Smooth muscle cell (in vitro differentiated cells): ENCODE results near the gene ALPK3. TPM values are rescaled to one million over a fixed set of nuclear protein-coding genes. Genes with fewer than 3 reads are reported as not detected.
A peak's percentile ranks its signal among the peaks of the same experiment; 100 is the strongest.

Experiments
- DNase-seq: peaks from one replicate; lab custom pipeline; 2025; ENCODE audit not compliant: unreplicated experiment; lab: John Stamatoyannopoulos, UW
- H2AFZ ChIP-seq: fragments of 200-600 bp; sonication (generic); 2 replicates; pipeline ENCODE4 v1.6.0; 2016; ENCODE audit warnings: antibody characterized with exemption, low read depth, mild to moderate bottlenecking
- H3F3A ChIP-seq: fragments of 200-600 bp; sonication (generic); 2 replicates; pipeline ENCODE4 v1.6.0; 2017; ENCODE audit warnings: antibody characterized with exemption, low read depth
- H3K27ac ChIP-seq: fragments of 200-600 bp; sonication (generic); 2 replicates; pipeline ENCODE4 v1.5.1; 2016; ENCODE audit warnings: low read depth, mild to moderate bottlenecking
- H3K27me3 ChIP-seq: fragments of 200-600 bp; sonication (generic); 2 replicates; pipeline ENCODE4 v1.6.1; 2016; ENCODE audit warnings: low read depth, mild to moderate bottlenecking
- H3K36me3 ChIP-seq: fragments of 200-600 bp; sonication (generic); 2 replicates; pipeline ENCODE4 v1.5.1; 2016; ENCODE audit warnings: low read depth
- H3K4me1 ChIP-seq: fragments of 200-600 bp; sonication (generic); 2 replicates; pipeline ENCODE4 v1.5.1; 2016; ENCODE audit warnings: low read depth
- H3K4me2 ChIP-seq: fragments of 200-600 bp; sonication (generic); 2 replicates; pipeline ENCODE4 v1.6.0; 2016; ENCODE audit warnings: mild to moderate bottlenecking
- H3K4me3 ChIP-seq: fragments of 200-600 bp; sonication (generic); 2 replicates; pipeline ENCODE4 v1.5.1; 2016; ENCODE audit warnings: mild to moderate bottlenecking
- H3K79me2 ChIP-seq: fragments of 200-600 bp; sonication (generic); 2 replicates; pipeline ENCODE4 v1.6.0; 2016; ENCODE audit warnings: low read depth, mild to moderate bottlenecking
- H3K9ac ChIP-seq: fragments of 200-600 bp; sonication (generic); 2 replicates; pipeline ENCODE4 v1.6.0; 2016; ENCODE audit warnings: low read depth
- H3K9me3 ChIP-seq: fragments of 200-600 bp; sonication (generic); replicated peaks from 2 replicates; pipeline ENCODE4 v1.5.1; 2016; ENCODE audit warnings: low read depth
- H4K20me1 ChIP-seq: fragments of 200-600 bp; sonication (generic); 2 replicates; pipeline ENCODE4 v1.6.0; 2016; ENCODE audit warnings: low read depth
- whole genome bisulfite sequencing: methylation state at CpG from one replicate; pipeline ENCODE4 v1.1.7; 2016; ENCODE audit warnings: low lambda C conversion rate; 5-methylcytosine and 5-hydroxymethylcytosine counted together
- polyA plus RNA-seq: library from polyadenylated mRNA; unstranded; fragments of >200 nt; fragmentation: Nextera tagmentation; extraction: Ambion mirVana; gene quantifications from 2 replicates; pipeline ENCODE4 v1.2.1, GENCODE V29; 2016
- total RNA-seq: library from RNA; depleted of rRNA; stranded (reverse); fragments of >200 nt; gene quantifications from 2 replicates; pipeline ENCODE4 v1.2.3, GENCODE V29; 2014
- TF ChIP-seq, protein P1 (sequence below): fragments of 200-600 bp; sonication (generic); IDR thresholded peaks from 2 replicates; pipeline ENCODE4 v1.5.1; 2017; ENCODE audit warnings: borderline replicate concordance, mild to moderate bottlenecking, antibody characterized with exemption; ENCODE audit not compliant: insufficient read depth, poor library complexity, severe bottlenecking

ALPK3 gene
- total and polyA plus RNA-seq, 2 experiments from 2014 or later = 3.5 to 18.8 TPM

DNA sequence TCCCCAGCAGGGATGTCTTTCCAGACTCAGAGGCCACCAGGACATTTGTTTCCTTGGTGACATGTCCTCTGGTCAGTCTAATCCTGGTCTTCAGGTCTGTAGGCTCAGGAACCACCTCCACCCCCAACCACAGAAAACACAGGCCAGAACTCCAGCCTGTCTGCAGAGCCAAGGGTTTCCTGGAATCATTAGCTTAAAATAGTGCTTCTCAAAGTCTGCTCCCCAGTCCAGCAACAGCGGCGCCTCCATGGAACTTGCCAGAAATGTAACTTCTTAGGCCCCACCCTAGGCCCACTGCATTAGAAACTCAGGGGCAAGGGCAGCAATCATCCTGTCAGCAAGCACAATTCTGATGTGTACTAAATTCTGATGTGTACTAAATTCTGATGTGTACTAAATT lies 87.3 kb downstream of the ALPK3 start:
- no peaks in the 10 kb centered on the region for H3F3A ChIP-seq
- H3K9ac ChIP-seq = no peak overlapping the region
- no peaks in the 10 kb centered on the region for H4K20me1 ChIP-seq
- H3K4me3 ChIP-seq = no peak overlapping the region
- H3K9me3 ChIP-seq = no peaks in the 10 kb centered on the region
- TF ChIP-seq, protein P1, sequence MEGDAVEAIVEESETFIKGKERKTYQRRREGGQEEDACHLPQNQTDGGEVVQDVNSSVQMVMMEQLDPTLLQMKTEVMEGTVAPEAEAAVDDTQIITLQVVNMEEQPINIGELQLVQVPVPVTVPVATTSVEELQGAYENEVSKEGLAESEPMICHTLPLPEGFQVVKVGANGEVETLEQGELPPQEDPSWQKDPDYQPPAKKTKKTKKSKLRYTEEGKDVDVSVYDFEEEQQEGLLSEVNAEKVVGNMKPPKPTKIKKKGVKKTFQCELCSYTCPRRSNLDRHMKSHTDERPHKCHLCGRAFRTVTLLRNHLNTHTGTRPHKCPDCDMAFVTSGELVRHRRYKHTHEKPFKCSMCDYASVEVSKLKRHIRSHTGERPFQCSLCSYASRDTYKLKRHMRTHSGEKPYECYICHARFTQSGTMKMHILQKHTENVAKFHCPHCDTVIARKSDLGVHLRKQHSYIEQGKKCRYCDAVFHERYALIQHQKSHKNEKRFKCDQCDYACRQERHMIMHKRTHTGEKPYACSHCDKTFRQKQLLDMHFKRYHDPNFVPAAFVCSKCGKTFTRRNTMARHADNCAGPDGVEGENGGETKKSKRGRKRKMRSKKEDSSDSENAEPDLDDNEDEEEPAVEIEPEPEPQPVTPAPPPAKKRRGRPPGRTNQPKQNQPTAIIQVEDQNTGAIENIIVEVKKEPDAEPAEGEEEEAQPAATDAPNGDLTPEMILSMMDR = no peak
- peak overlapping the region; percentile 42 for H3K27ac ChIP-seq
- H3K36me3 ChIP-seq = no peaks in the 10 kb centered on the region
- no peaks in the 10 kb centered on the region for H3K27me3 ChIP-seq
- no peak overlapping the region for H3K4me2 ChIP-seq
- DNase-seq = no peak
- H2AFZ ChIP-seq = peak overlapping the region; percentile 81
- 67% methylated on average over 2 of the region's 2 CpGs for WGBS
- H3K4me1 ChIP-seq = peaks cover 6% of the 10 kb centered on the region
- no peaks in the 10 kb centered on the region for H3K79me2 ChIP-seq

DNA sequence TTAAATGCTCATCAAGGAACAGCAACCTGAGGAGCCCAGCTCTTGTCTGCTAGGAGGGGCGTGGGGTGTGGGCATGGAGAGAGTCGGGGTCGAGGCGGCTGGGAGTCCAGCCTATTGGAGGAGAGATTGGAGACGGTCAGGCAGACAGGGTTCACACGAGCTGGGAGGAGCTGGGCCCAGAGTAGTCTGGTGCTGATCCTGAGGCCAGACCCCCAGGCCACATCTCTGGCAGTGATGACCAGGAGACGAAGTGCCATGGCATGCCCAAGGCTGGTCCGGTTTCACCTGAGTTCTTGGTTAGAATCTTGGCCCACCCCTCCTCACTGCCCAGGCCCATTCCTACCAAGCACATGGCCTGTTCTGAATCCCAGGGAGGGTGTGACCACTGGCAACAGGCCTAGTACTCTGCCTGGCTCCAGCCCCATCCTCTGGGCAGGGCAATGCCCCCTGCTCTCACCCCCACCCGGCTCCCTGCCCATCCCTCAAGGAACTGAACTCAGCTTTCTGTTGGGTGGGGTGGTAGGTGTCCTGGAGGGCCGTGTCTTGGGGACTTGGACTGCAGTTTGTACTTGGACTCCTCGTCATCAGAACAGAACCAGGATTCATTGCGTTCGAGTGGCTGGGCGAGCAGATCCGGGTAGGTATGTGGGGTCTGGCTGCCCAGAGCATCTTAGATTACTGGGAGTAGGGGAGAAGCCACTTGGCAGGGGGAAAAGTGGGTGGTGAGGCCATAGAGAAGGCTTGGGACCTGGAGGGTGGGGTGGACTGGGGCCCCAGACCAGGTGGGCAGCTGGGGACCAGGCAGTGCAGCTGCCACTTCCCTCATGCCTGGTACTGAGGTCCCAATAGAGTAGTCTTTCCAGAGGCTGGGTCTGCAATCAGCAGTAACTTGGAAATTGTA lies 88.1 kb downstream of the ALPK3 start:
- WGBS = 93% methylated on average over 15 of the region's 15 CpGs
- no peak for DNase-seq
- Histone ChIP-seq H3K4me1 (peaks cover 6% of the 10 kb centered on the region), H3K9me3 (no peaks in the 10 kb centered on the region), H3K27me3 (no peaks in the 10 kb centered on the region), H3K27ac (no peak overlapping the region), H3F3A (no peaks in the 10 kb centered on the region), H2AFZ (no peak overlapping the region), H3K9ac (no peak overlapping the region), H3K4me2 (no peak overlapping the region), H3K4me3 (no peak overlapping the region), H3K79me2 (no peaks in the 10 kb centered on the region), H4K20me1 (no peaks in the 10 kb centered on the region), H3K36me3 (no peaks in the 10 kb centered on the region)
- TF ChIP-seq, protein P1 = no peak

DNA sequence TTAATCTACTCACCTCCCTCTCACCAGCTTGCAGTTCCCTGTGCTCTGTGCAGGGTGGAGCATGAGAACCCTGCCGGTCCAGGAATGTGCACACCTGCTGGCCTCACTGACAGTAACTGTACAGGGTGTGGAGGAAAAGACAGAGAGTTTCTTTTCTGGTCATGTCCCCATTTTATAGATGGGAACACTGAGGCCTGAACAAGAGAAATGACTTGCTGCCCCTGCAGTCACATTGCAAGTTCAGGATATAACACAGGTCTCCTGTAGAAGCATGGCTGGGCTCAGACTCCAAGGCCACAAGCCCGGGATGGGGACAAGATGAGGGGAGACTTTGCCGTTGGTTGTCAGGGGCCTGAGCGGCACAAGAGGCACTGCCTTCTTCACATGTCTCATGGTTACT lies 90.6 kb downstream of the ALPK3 start:
- Histone ChIP-seq H3K27me3 (no peaks in the 10 kb centered on the region), H3K36me3 (no peaks in the 10 kb centered on the region), H3K27ac (no peak overlapping the region), H3K9ac (no peak overlapping the region), H3K4me2 (no peak overlapping the region), H3K79me2 (no peaks in the 10 kb centered on the region), H3K4me3 (no peak overlapping the region), H4K20me1 (no peaks in the 10 kb centered on the region), H3K4me1 (peaks cover 9% of the 10 kb centered on the region), H3F3A (no peaks in the 10 kb centered on the region), H2AFZ (no peak overlapping the region), H3K9me3 (no peaks in the 10 kb centered on the region)
- TF ChIP-seq, protein P1 = no peak
- 93% methylated on average over 4 of the region's 4 CpGs for WGBS
- DNase-seq = no peak

DNA sequence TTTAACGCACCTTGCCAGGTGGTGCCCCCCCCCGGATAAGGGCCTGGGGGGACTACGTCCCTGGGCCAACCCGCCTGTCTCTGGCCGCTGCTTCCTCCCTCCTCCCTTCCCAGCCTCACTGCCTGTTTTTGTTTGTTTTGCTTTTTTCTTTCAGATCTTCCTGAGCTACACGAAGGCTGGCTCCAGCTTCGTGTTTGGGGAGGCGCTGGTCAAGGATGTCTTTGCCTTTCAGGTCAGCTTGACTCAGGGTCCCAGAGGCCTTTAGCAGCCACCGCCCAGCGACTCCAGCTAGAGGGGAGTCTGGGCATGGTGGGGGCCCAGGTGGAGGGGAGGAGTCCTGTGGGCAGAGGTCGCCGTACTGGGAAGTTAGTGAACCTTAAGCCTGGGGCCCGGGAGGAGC lies 91.4 kb downstream of the ALPK3 start:
- H3K9ac ChIP-seq = no peak overlapping the region
- WGBS = 75% methylated on average over 13 of the region's 13 CpGs
- H3K79me2 ChIP-seq = no peaks in the 10 kb centered on the region
- no peak overlapping the region for H3K4me2 ChIP-seq
- no peaks in the 10 kb centered on the region for H3K27me3 ChIP-seq
- DNase-seq = no peak
- H3K4me1 ChIP-seq = peaks cover 9% of the 10 kb centered on the region
- TF ChIP-seq, protein P1 = no peak
- no peaks in the 10 kb centered on the region for H3K9me3 ChIP-seq
- H3K36me3 ChIP-seq = no peaks in the 10 kb centered on the region
- H3K4me3 ChIP-seq = no peak overlapping the region
- H3K27ac ChIP-seq = no peak overlapping the region
- H3F3A ChIP-seq = no peaks in the 10 kb centered on the region
- H2AFZ ChIP-seq = no peak overlapping the region
- H4K20me1 ChIP-seq = no peaks in the 10 kb centered on the region
